NCI-H524 (cell line): Measurements from ENCODE around the gene OLFM1.

Source experiments
- DNase-seq, 2 experiments: peaks; one replicate each; lab custom pipeline; 2025; lab: John Stamatoyannopoulos, UW

The OLFM1 gene

GRCh38 chr9:135087489-135087792 is at the start of gene OLFM1:
Gene OLFM1, plus strand, starts transcription at chr9:135087668. Its CDS starts 322 bp downstream, at chr9:135087990.
- peak; percentile 34 to 67 for DNase-seq

GRCh38 chr9:135038331-135038730 is 49.1 kb upstream of the OLFM1 start:
- no peak for DNase-seq

GRCh38 chr9:135038826-135039225 is 48.6 kb upstream of the OLFM1 start:
- no peak for DNase-seq

GRCh38 chr9:135039266-135039870 is 48.1 kb upstream of the OLFM1 start:
- DNase-seq: no peak

GRCh38 chr9:135039916-135040645 is 47.4 kb upstream of the OLFM1 start:
- no peak for DNase-seq

GRCh38 chr9:135040892-135041291 is 46.6 kb upstream of the OLFM1 start:
- DNase-seq: no peak

GRCh38 chr9:135043345-135043744 is 44.1 kb upstream of the OLFM1 start:
- DNase-seq: no peak

- DNase-seq: no peak
Measured at GRCh38 chr9:135045264-135045927, 42.1 kb upstream of the OLFM1 start.

GRCh38 chr9:135045928-135046738 is 41.3 kb upstream of the OLFM1 start:
- no peak for DNase-seq

GRCh38 chr9:135046739-135047350 is 40.6 kb upstream of the OLFM1 start:
- DNase-seq: no peak

- no peak for DNase-seq
Measured at GRCh38 chr9:135047521-135047920, 39.9 kb upstream of the OLFM1 start.

GRCh38 chr9:135048046-135048757 is 39.3 kb upstream of the OLFM1 start:
- no peak for DNase-seq

GRCh38 chr9:135048758-135049444 is 38.6 kb upstream of the OLFM1 start:
- DNase-seq: no peak

GRCh38 chr9:135049460-135049859 is 38.0 kb upstream of the OLFM1 start:
- no peak for DNase-seq

- DNase-seq: no peak
Measured at GRCh38 chr9:135050072-135050990, 37.1 kb upstream of the OLFM1 start.

- no peak for DNase-seq
Measured at GRCh38 chr9:135051316-135052038, 36.0 kb upstream of the OLFM1 start.

- DNase-seq: no peak
Measured at GRCh38 chr9:135053133-135053532, 34.3 kb upstream of the OLFM1 start.

GRCh38 chr9:135055181-135055580 is 32.3 kb upstream of the OLFM1 start:
- no peak for DNase-seq

GRCh38 chr9:135056541-135056940 is 30.9 kb upstream of the OLFM1 start:
- no peak for DNase-seq
